ENCODE data around the gene ABCB11. TPM values are rescaled to one million over a fixed set of nuclear protein-coding genes. Genes with fewer than 3 reads are reported as not detected.

ABCB11 gene
- total and polyA plus RNA-seq, 10 of the 15 experiments (the other 5 are each of a cell fraction or from before 2014, with no cell fraction given), result not detected

GRCh38 chr2:169009865-169010579 lies 21.1 kb downstream of the ABCB11 start:
- DNase-seq (ENCODE audit: low read depth, low spot score) (no peak), FAIRE-seq (no peak), ATAC-seq (peak; percentile 39; the same call in 1 of the 3 replicates)
- 29% methylated on average over 3 of the region's 3 CpGs for WGBS (ENCODE audit: insufficient coverage, insufficient replicate concordance, low lambda C conversion rate, missing lambda C conversion rate)
- Histone ChIP-seq H3K4me2 (ENCODE audit: control insufficient read depth, insufficient read depth) (no peak overlapping the region), H3K36me3 (ENCODE audit: control insufficient read depth in 2 of 2, insufficient read depth in 2 of 2, low read length in 1 of 2) (no peaks in the 10 kb centered on the region), H3K9me3 (replicated peaks; ENCODE audit: control insufficient read depth, insufficient read depth, low read length) (no peaks in the 10 kb centered on the region), H3K79me2 (ENCODE audit: control insufficient read depth, insufficient read depth, low read length) (no peaks in the 10 kb centered on the region), H3K9ac (ENCODE audit: control insufficient read depth, insufficient read depth, low read length) (no peak overlapping the region), H3K27ac (ENCODE audit: control insufficient read depth, insufficient read depth) (no peak overlapping the region), H3K4me1 (ENCODE audit: control insufficient read depth, insufficient read depth, low read length) (no peaks in the 10 kb centered on the region), H3K27me3 (replicated peaks in 1 of 2; ENCODE audit: control insufficient read depth in 2 of 2, insufficient read depth in 2 of 2, low read length in 1 of 2) (no peaks in the 10 kb centered on the region), H3K4me3 (no peak overlapping the region), H4K20me1 (ENCODE audit: control insufficient read depth, insufficient read depth) (no peaks in the 10 kb centered on the region), H2AFZ (ENCODE audit: control insufficient read depth, low read depth, low read length) (no peak overlapping the region)
- RAD21 ChIA-PET (ENCODE audit: unreplicated experiment), result no interaction called here
- SMC1A ChIA-PET (ENCODE audit: uncharacterized antibody, unreplicated experiment), result no interaction called here
- intact Hi-C loops (cut with micrococcal nuclease; ENCODE audit: unreplicated experiment) (no loop called here), in situ Hi-C loops (cut with MboI) (no loop called here)
- POLR2A ChIA-PET, result no interaction called here
- CTCF ChIA-PET, result interaction anchor here (1.1 kb wide), 2 partner anchors 130 to 132 kb away, joined by 3 read pairs; no protein-coding TSS in a partner anchor
- TF ChIP-seq SPI1 (IDR thresholded peaks at IDR 0.05; ENCODE audit: borderline replicate concordance, insufficient read depth, low read depth, low read length), result peak; percentile 41; the same call in 1 of the 2 replicates
- no peak for TF ChIP-seq HDAC2 (IDR thresholded peaks at IDR 0.05)
- BruUV-seq (replicated peaks), result no TSS peak

GRCh38 chr2:169007941-169008340 lies 23.2 kb downstream of the ABCB11 start:
- no peak for ATAC-seq
- no peaks in the 10 kb centered on the region for H3K79me2 ChIP-seq (ENCODE audit: control insufficient read depth, insufficient read depth, low read length)
- no peaks in the 10 kb centered on the region for H4K20me1 ChIP-seq (ENCODE audit: control insufficient read depth, insufficient read depth)
- no peaks in the 10 kb centered on the region for H3K36me3 ChIP-seq (ENCODE audit: control insufficient read depth in 2 of 2, insufficient read depth in 2 of 2, low read length in 1 of 2)
- no peak overlapping the region for H3K4me2 ChIP-seq (ENCODE audit: control insufficient read depth, insufficient read depth)
- no peak overlapping the region for H2AFZ ChIP-seq (ENCODE audit: control insufficient read depth, low read depth, low read length)
- CTCF ChIA-PET, result no interaction called here
- 62% methylated on average over 2 of the region's 2 CpGs for WGBS (ENCODE audit: insufficient coverage, insufficient replicate concordance, low lambda C conversion rate, missing lambda C conversion rate)
- no peaks in the 10 kb centered on the region for H3K9me3 ChIP-seq (replicated peaks; ENCODE audit: control insufficient read depth, insufficient read depth, low read length)
- no TSS peak for BruUV-seq (replicated peaks)
- no peak for DNase-seq (ENCODE audit: low read depth, low spot score)
- no peak for TF ChIP-seq IRF3 (IDR thresholded peaks at IDR 0.05)
- peak; percentile 19; the same call in 1 of the 2 replicates for TF ChIP-seq RUNX3 (IDR thresholded peaks at IDR 0.05; ENCODE audit: low read length)
- no peak for FAIRE-seq
- POLR2A ChIA-PET, result no interaction called here
- SMC1A ChIA-PET (ENCODE audit: uncharacterized antibody, unreplicated experiment), result no interaction called here
- no peak overlapping the region for H3K27ac ChIP-seq (ENCODE audit: control insufficient read depth, insufficient read depth)
- intact Hi-C loops (cut with micrococcal nuclease; ENCODE audit: unreplicated experiment) (no loop called here), in situ Hi-C loops (cut with MboI) (no loop called here)
- H3K4me1 ChIP-seq (ENCODE audit: control insufficient read depth, insufficient read depth, low read length), result no peaks in the 10 kb centered on the region
- RAD21 ChIA-PET (ENCODE audit: unreplicated experiment), result no interaction called here
- no peaks in the 10 kb centered on the region for H3K27me3 ChIP-seq (replicated peaks in 1 of 2; ENCODE audit: control insufficient read depth in 2 of 2, insufficient read depth in 2 of 2, low read length in 1 of 2)
- no peak overlapping the region for H3K4me3 ChIP-seq
- no peak overlapping the region for H3K9ac ChIP-seq (ENCODE audit: control insufficient read depth, insufficient read depth, low read length)

Measured in GM12878 (cell line).